ENCODE data around the gene WDR70.

DNA sequence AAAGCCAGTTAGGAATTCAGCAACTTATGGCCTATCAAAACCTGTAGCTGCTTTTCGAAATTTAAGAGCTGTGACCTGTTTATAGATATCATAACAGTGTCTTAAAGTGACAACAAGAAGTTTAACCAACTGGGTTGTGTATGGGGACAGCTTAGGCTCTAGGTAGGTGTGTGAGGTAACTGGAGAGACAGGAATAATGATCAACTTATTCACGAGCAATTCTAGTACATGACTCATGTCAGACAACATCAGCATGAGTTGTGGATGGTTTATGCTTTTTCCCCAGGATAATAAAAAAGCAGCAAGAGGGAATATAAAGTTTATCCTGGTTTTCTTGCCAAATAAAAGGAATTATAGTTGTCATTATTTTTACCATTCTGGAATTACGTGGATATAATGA is 372.1 kb downstream of the WDR70 start:
- TF ChIP-seq, protein P1, sequence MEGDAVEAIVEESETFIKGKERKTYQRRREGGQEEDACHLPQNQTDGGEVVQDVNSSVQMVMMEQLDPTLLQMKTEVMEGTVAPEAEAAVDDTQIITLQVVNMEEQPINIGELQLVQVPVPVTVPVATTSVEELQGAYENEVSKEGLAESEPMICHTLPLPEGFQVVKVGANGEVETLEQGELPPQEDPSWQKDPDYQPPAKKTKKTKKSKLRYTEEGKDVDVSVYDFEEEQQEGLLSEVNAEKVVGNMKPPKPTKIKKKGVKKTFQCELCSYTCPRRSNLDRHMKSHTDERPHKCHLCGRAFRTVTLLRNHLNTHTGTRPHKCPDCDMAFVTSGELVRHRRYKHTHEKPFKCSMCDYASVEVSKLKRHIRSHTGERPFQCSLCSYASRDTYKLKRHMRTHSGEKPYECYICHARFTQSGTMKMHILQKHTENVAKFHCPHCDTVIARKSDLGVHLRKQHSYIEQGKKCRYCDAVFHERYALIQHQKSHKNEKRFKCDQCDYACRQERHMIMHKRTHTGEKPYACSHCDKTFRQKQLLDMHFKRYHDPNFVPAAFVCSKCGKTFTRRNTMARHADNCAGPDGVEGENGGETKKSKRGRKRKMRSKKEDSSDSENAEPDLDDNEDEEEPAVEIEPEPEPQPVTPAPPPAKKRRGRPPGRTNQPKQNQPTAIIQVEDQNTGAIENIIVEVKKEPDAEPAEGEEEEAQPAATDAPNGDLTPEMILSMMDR (conservative IDR thresholded peaks at IDR 0.05): no peak
- TF ChIP-seq ZFX (IDR thresholded peaks at IDR 0.05): no peak

Measured in C4-2B (cell line).